RCC 7860 (cell line): ENCODE data around the gene DNASE2.
"Not testable (repeated sequence)": the region's sequence is repeated elsewhere in the genome, so short reads cannot be mapped to it uniquely, and the experiment has no call there.

ENCODE experiments used
- DNase-seq: peaks from one replicate; pipeline ENCODE4 v3.0.0-alpha.2; 2015; ENCODE audit warnings: low spot score
- FAIRE-seq: peaks from 2 replicates; lab custom pipeline; 2012; peaks lifted over from hg19 to GRCh38; lab: Jason Lieb, UNC

The DNASE2 gene

GRCh38 chr19:12881172-12881808, at the start of gene DNASE2:
TSS of gene DNASE2 (minus strand) at chr19:12881449. CDS start at chr19:12881375, 74 bp downstream.
- peak; percentile 62 for FAIRE-seq
- DNase-seq: peak; percentile 62

GRCh38 chr19:12930002-12930645, 48.9 kb upstream of the DNASE2 start:
- FAIRE-seq: no peak
- DNase-seq: no peak

DNA sequence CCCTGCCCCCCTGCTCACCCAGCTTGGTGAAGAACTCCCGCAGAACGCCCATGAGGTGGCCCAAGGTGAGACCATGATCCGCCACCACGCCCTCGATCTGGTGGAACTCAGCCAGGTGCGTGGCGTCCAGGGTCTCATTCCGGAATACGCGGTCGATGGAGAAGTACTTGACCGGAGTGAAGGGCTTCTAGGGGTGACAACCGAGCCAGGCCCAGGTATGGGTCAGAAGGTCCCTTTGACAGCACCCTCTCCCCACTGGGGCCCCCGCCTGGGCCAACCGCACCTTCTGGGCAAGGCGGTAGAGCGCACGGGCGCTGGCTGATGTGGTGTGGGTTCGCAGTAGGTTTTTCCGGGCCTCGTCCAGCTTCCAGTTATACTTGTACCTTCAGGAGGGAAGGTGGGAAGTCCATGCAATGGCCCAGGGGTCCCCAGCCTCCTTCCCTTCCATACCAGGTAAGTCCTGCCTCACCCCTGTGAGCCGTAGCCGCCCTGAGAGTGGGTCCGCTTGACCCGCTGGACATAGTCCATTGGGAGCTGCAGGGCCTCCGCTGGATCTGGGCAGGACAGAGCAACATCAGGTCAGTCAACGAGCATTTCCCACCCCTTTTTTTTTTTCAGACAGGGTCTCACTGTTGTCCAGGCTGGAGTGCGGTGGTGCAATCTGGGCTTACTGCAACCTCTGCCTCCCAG, 43.5 kb upstream of the DNASE2 start:
- DNase-seq (no peak), FAIRE-seq (no peak)

DNA sequence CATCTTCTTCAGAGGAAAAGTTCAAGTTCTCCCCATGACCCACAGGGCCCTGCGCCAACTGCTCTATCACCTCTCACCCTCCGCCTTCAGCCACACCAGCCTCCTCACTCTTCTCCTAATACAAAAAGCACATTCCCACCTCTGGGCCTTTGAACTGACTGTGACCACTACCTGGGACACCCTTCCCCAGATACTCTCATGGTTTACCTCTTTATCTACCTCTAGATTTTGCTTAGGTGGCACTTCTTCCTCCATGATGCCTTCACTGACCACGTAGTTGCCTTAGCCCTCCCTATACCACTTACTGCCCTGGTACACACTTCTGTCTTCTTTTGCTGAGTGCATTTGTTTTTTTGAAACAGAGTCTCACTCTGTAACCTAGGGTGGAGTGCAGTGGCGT, 41.7 kb upstream of the DNASE2 start:
- DNase-seq (no peak), FAIRE-seq (no peak)

DNA sequence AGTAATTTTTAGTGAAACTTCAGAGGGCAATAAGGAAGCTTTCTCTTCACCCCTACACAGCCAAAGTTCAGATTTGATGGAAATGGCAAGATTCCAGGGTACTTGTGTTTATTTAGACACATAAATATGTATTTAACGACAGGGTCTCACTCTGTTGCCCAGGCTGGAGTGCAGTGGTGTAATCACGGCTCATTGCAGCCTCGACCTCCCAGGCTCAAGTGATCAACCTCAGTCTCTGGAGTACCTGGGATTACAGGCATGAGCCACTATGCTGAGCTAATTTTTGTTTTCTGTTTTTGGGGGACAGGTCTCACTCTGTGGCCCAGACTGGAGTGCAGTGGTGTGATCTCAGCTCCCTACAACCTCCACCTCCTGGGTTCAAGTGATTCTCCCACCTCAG, 39.8 kb upstream of the DNASE2 start:
- FAIRE-seq (no peak), DNase-seq (no peak)

- DNase-seq: no peak
- FAIRE-seq: no peak
Measured at GRCh38 chr19:12918253-12918652, 37.0 kb upstream of the DNASE2 start.

DNA sequence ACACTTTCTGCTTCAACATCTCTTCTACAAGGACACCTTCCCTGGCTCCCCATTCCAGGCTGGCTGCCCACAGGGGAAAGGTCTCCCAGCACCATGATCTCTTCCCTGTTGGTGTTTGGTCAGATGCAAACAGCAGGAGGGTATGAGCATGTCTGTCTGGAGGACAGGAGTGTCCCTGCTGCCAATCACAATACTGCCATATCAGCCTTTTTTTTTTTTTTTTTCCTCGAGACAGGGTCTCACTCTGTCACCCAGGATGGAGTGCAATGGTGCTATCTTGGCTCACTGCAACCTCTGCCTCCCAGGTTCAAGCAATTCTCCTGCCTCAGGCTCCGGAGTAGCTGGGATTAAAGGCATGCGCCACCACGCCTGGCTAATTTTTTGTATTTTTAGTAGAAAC, 34.6 kb upstream of the DNASE2 start:
- not testable (repeated sequence) for FAIRE-seq, DNase-seq

GRCh38 chr19:12913851-12914690, 32.8 kb upstream of the DNASE2 start:
- FAIRE-seq (no peak), DNase-seq (no peak)

- no peak for DNase-seq
- no peak for FAIRE-seq
Measured at GRCh38 chr19:12913011-12913561, 31.8 kb upstream of the DNASE2 start.

DNA sequence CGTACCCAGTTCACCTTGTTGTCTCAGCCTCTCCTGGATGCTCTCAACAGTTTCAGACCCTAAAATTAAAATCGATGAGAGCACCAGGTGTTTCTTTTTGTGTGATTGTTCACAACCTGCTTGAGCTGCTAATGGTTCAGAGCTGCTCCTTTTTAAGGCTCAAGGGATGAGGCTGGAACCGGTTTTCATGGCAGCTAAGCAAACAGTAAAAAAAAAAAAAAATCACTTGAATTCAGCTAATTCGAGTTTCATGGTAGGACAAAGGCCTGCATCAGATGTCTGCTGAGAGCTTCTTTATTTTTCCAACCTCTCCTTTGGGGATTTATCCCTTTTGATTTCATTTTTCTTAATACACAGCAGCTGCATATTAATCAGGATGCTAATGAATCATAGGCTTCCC, 31.3 kb upstream of the DNASE2 start:
- DNase-seq (no peak), FAIRE-seq (no peak)

DNA sequence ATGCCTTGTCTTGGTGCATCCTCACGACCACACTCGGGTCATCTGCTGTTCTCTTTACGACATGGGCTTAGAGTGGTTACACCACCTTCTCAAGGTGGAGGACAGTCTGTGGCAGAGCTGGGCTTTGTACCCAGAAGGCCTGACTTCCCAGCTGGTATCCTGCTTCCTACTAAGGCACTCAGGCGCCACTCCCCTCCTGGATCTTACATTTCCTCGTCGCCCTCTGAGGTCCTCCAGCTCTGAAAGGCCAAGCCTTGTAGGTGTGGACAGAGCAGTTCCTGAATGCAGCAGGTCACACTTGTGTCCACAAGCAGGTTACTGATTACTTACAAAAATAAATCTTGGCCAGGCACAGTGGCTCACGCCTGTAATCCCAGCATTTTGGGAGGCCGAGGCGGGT, 25.9 kb upstream of the DNASE2 start:
- FAIRE-seq (no peak), DNase-seq (no peak)

GRCh38 chr19:12899891-12900518, 18.8 kb upstream of the DNASE2 start:
- FAIRE-seq (no peak), DNase-seq (no peak)

- FAIRE-seq (no peak), DNase-seq (no peak)
Measured at GRCh38 chr19:12896460-12896859, 15.2 kb upstream of the DNASE2 start.

- FAIRE-seq: no peak
- no peak for DNase-seq
Measured at GRCh38 chr19:12893582-12893981, 12.3 kb upstream of the DNASE2 start.

DNA sequence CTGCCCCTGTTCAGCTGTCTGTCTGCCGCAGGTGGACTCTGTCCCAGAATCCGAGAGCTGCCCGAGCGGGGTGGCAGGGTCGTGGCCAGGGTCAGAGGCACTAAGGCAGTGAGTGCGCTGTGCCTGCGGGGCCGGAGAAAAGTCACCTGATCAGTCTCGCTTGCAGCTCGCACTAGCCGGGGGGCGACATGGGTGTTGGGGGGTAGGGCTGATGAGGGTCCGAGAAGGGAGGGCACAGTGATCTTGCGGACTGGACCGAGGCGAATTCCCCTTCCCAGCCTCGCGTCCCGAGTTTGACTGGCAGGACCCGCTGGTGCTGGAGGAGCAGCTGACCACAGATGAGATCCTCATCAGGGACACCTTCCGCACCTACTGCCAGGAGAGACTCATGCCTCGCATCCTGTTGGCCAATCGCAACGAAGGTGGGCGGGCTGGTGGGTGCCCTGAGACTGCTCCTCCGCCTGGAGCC, 10.3 kb upstream of the DNASE2 start:
- DNase-seq (no peak), FAIRE-seq (no peak)

- FAIRE-seq (peak; percentile 96), DNase-seq (peak; percentile 95)
Measured at GRCh38 chr19:12890787-12891552, 9.7 kb upstream of the DNASE2 start, which contains the start of gene GCDH. TSS of gene GCDH (plus strand) at chr19:12891160. CDS start at chr19:12891305, 145 bp downstream.

DNA sequence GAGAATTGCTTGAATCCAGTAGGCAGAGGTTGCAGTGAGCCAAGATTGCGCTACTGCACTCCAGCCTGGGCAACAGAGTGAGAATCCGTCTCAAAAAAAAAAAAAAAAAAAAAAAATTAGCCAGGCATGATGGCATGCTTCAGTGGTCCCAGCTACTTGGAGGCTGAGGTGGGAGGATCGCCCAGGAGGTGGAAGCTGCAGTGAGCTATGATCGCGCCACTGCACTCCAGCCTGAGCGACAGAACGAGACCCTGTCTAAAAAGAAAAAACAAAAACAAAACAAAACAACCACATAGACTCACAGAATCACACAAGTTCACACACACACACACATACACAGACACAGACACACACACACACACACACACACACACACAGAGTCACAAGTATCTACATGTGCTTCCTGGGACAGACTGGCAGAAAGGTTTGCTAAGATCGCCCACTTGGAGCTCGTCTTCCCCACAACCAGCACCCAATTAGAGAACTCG, 9.1 kb upstream of the DNASE2 start:
- FAIRE-seq: not testable (repeated sequence)

DNA sequence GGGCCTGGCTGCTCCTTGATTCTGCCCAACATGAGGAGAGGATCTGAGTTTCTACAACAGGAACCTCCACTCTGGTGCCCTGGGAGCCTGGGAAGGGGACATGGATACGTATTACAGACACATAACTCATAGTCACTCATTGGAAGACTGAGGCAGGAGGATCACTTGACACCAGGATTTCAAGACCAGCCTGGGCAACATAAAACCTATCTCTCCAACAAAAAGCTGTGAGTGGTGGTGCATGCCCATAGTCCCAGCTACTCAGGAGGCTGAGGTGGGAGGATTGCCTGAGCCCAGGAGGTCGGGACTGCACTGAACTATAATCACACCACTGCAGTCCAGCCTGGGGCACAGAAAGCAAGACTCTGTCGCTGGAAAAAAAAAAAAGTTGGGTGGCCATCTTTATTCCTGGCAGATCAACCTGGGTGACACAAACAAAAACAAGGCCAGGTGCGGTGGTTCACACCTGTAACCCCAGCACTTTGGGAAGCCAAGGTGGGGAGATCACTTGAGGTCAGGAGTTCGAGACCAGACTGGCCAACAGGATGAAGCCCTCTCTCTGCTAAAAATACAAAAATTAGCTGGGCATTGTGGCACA, 6.9 kb upstream of the DNASE2 start:
- DNase-seq (no peak), FAIRE-seq (no peak)

More for the DNA sequence above, 9.1 kb upstream of the DNASE2 start:
- not testable (repeated sequence) for DNase-seq
